Coronary artery (tissue), 2 donors: ENCODE measurements around the gene SESN3.

Source experiments
- DNase-seq: peaks from one replicate; pipeline ENCODE4 v3.0.0-alpha.2; 2017; ENCODE audit warnings: low spot score
- H3K27ac ChIP-seq, 2 donors: fragments of 200-600 bp; sonication (generic); one replicate each; pipeline ENCODE4 v1.5.1; 2016 to 2019
- H3K4me3 ChIP-seq: fragments of 200-600 bp; sonication (generic); 2 replicates; pipeline ENCODE4 v1.5.1; 2016; ENCODE audit warnings: mild to moderate bottlenecking, moderate library complexity
- CTCF ChIP-seq: fragments of 200-600 bp; sonication (generic); IDR thresholded peaks from one replicate; pipeline ENCODE4 v1.5.1; 2019; ENCODE audit warnings: antibody characterized with exemption

SESN3 gene

GRCh38 chr11:95242845-95243605 is 12.0 kb upstream of the SESN3 start:
- Histone ChIP-seq H3K4me3 (no peak overlapping the region), H3K27ac (no peak overlapping the region)
- DNase-seq, result no peak
- TF ChIP-seq CTCF, result no peak

- peak overlapping the region; percentile 44 for H3K4me3 ChIP-seq
Observed at GRCh38 chr11:95242091-95242844, 11.3 kb upstream of the SESN3 start.

GRCh38 chr11:95241681-95242081 is 10.7 kb upstream of the SESN3 start:
- Histone ChIP-seq H3K27ac (peak overlapping the region in 1 of 2 donors; percentile 44), H3K4me3 (peak overlapping the region; percentile 44)
- DNase-seq, result no peak
- TF ChIP-seq CTCF, result no peak

More at GRCh38 chr11:95242091-95242844, 11.3 kb upstream of the SESN3 start:
- H3K27ac ChIP-seq, result peak overlapping the region in 1 of 2 donors; percentile 44
- TF ChIP-seq CTCF, result no peak
- DNase-seq, result no peak

GRCh38 chr11:95239871-95240649 is 9.1 kb upstream of the SESN3 start:
- H3K27ac ChIP-seq, result no peak overlapping the region
- no peak for DNase-seq
- no peak overlapping the region for H3K4me3 ChIP-seq
- no peak for TF ChIP-seq CTCF

- no peak for DNase-seq
- Histone ChIP-seq H3K4me3 (peak overlapping the region; percentile 76), H3K27ac (peak overlapping the region; percentile 85 to 96)
- TF ChIP-seq CTCF, result no peak
Observed at GRCh38 chr11:95232666-95233065, 1.7 kb upstream of the SESN3 start.

GRCh38 chr11:95231881-95232605 is 1.0 kb upstream of the SESN3 start:
- H3K4me3 ChIP-seq, result peak overlapping the region; percentile 76

More at GRCh38 chr11:95231881-95232605, 1.0 kb upstream of the SESN3 start:
- peak; percentile 88 for DNase-seq
- TF ChIP-seq CTCF, result no peak
- H3K27ac ChIP-seq, result peak overlapping the region; percentile 85 to 96
